NCI-H1694 (cell line): ENCODE data around the gene UBQLNL.

Experiments
- DNase-seq: peaks from one replicate; lab custom pipeline; 2025; lab: John Stamatoyannopoulos, UW

Gene UBQLNL

GRCh38 chr11:5507177-5507932 is 9.1 kb downstream of the UBQLNL start:
- DNase-seq, result no peak

- DNase-seq, result no peak
Measured at GRCh38 chr11:5505363-5506048, 11.0 kb downstream of the UBQLNL start.

GRCh38 chr11:5504403-5504921 is 12.0 kb downstream of the UBQLNL start:
- DNase-seq, result no peak

GRCh38 chr11:5500393-5500801 is 16.1 kb downstream of the UBQLNL start:
- DNase-seq, result no peak

- DNase-seq, result no peak
Measured at GRCh38 chr11:5499671-5500070, 16.8 kb downstream of the UBQLNL start.

- DNase-seq, result no peak
Measured at GRCh38 chr11:5489576-5490357, 26.7 kb downstream of the UBQLNL start.

- DNase-seq, result no peak
Measured at GRCh38 chr11:5488798-5489399, 27.6 kb downstream of the UBQLNL start.

GRCh38 chr11:5488385-5488784 is 28.1 kb downstream of the UBQLNL start, which contains the start of gene OR52D1:
TSS of gene OR52D1 (plus strand) at chr11:5488685. CDS start at chr11:5488707, 22 bp downstream.
- no peak for DNase-seq

GRCh38 chr11:5486421-5486820 is 30.1 kb downstream of the UBQLNL start:
- DNase-seq, result no peak

- DNase-seq, result no peak
Measured at GRCh38 chr11:5486003-5486402, 30.5 kb downstream of the UBQLNL start.

GRCh38 chr11:5476186-5476819 is 40.2 kb downstream of the UBQLNL start:
- DNase-seq, result peak; percentile 44

GRCh38 chr11:5473921-5474320 is 42.6 kb downstream of the UBQLNL start:
- DNase-seq, result no peak

- no peak for DNase-seq
Measured at GRCh38 chr11:5467527-5467926, 49.0 kb downstream of the UBQLNL start.
